Coronary artery (tissue), 2 donors: ENCODE data around the gene MYH14.

Experiments used
- DNase-seq: peaks from one replicate; pipeline ENCODE4 v3.0.0-alpha.2; 2017; ENCODE audit warnings: low spot score
- H3K27ac ChIP-seq, 2 donors: fragments of 200-600 bp; sonication (generic); one replicate each; pipeline ENCODE4 v1.5.1; 2016 to 2019
- H3K4me3 ChIP-seq: fragments of 200-600 bp; sonication (generic); 2 replicates; pipeline ENCODE4 v1.5.1; 2016; ENCODE audit warnings: mild to moderate bottlenecking, moderate library complexity
- TF ChIP-seq, protein P1 (sequence below): fragments of 200-600 bp; sonication (generic); IDR thresholded peaks from one replicate; pipeline ENCODE4 v1.5.1; 2019; ENCODE audit warnings: antibody characterized with exemption

MYH14 gene

DNA sequence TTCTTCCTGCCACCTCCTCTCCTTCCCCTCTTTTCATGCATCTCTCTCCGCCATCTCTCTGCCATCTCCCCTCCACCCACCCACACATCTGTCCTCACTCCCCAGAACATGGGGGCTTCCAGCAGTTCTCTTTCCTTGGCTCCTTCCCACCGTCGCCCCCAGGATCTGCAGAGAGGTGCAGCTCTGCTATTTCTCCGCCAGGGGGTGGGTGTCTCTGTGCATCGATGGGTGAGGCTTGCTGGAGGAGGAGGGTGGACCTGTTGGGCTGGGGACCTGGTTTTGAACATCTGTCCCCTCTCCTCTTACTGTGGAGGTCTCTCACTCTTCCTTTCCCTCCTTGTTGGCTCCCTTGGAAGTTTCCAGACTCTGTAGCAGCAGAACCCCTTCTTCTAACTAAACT lies 51.7 kb downstream of the MYH14 start:
- TF ChIP-seq, protein P1, sequence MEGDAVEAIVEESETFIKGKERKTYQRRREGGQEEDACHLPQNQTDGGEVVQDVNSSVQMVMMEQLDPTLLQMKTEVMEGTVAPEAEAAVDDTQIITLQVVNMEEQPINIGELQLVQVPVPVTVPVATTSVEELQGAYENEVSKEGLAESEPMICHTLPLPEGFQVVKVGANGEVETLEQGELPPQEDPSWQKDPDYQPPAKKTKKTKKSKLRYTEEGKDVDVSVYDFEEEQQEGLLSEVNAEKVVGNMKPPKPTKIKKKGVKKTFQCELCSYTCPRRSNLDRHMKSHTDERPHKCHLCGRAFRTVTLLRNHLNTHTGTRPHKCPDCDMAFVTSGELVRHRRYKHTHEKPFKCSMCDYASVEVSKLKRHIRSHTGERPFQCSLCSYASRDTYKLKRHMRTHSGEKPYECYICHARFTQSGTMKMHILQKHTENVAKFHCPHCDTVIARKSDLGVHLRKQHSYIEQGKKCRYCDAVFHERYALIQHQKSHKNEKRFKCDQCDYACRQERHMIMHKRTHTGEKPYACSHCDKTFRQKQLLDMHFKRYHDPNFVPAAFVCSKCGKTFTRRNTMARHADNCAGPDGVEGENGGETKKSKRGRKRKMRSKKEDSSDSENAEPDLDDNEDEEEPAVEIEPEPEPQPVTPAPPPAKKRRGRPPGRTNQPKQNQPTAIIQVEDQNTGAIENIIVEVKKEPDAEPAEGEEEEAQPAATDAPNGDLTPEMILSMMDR = no peak
- no peak for DNase-seq
- no peak overlapping the region for H3K4me3 ChIP-seq
- no peak overlapping the region for H3K27ac ChIP-seq

- no peak overlapping the region for H3K27ac ChIP-seq
- no peak for DNase-seq
Measured at GRCh38 chr19:50257141-50257540, 53.7 kb downstream of the MYH14 start.

DNA sequence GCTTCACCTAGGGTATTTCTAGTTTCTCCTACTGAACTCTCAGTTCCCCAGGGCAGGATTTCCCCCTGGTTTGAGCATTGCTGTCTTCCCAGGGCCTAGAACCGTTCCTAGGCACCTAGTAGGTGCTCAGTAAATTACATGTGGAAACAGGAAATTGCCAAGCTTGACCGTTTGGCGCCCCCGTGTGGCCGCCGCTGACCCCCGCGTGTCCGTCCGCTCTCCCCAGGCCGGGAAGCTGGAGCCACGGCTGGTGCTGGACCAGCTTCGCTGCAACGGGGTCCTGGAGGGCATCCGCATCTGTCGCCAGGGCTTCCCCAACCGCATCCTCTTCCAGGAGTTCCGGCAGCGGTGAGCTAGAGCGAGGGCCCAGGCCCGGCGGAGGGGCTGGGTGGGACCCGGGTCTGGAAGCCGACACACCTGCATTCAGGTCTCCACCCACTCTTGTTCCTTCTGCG lies 55.5 kb downstream of the MYH14 start:
- Histone ChIP-seq H3K27ac (no peak overlapping the region), H3K4me3 (no peak overlapping the region)
- no peak for DNase-seq
- TF ChIP-seq, protein P1 = no peak

More at GRCh38 chr19:50257141-50257540, 53.7 kb downstream of the MYH14 start:
- TF ChIP-seq, protein P1 = no peak
- no peak overlapping the region for H3K4me3 ChIP-seq

- Histone ChIP-seq H3K4me3 (no peak overlapping the region), H3K27ac (no peak overlapping the region)
- TF ChIP-seq, protein P1 = no peak
- DNase-seq = no peak
Measured at GRCh38 chr19:50261446-50261970, 58.1 kb downstream of the MYH14 start.

DNA sequence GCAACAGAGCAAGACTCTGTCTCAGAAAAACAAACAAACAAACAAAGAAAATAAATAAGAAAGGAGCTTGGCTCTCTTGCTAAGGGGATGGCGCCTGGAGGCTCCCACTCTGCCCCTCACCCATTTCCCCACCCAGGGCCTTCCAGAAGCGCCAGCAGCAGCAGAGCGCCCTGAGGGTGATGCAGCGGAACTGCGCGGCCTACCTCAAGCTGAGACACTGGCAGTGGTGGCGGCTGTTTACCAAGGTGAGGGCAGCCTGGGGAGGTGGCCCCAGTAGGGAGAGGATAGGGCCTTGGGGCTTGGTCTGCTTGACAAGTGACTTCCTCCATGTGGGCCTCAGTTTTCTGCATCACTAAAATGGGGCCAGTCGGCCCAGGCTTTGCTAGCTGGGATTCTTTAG lies 59.8 kb downstream of the MYH14 start:
- H3K27ac ChIP-seq = no peak overlapping the region
- H3K4me3 ChIP-seq = no peak overlapping the region
- no peak for DNase-seq
- TF ChIP-seq, protein P1 = no peak

DNA sequence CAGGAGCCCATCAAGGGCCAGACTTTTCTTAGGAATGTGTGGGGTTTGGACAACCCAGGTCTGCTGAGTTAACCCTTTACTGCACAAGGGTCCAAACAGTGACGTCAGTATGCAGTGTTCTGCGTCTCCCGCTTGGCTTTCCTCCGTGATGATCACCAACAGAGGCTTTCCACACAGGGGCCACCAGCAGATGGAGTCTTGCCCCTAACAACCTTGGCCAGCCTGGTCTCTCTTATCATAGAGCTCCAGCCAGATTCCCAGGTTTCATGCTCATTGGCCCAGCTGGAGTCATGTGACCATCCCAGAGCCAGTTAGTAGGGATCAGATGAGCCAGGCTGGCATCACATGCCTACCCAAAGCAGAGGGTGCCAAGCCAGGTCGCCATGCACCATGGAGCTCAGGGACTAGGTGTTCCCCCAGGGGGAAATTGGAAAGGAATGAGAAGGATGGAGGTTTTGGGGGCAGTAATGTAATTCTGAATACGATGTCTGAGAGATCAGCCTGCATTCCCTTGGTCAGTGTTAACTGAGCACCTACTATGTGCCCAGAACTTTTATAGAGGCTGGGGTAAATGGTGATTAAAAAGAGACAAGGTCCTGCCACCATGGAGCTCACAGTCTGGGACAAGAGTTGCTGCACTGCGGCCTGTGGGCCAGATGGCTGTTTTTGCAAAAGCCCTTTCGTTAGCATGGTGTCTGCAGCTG lies 61.2 kb downstream of the MYH14 start:
- no peak overlapping the region for H3K27ac ChIP-seq
- H3K4me3 ChIP-seq = no peak overlapping the region
- TF ChIP-seq, protein P1 = no peak
- no peak for DNase-seq

GRCh38 chr19:50266041-50266440 lies 62.6 kb downstream of the MYH14 start:
- no peak overlapping the region for H3K4me3 ChIP-seq
- no peak overlapping the region for H3K27ac ChIP-seq
- TF ChIP-seq, protein P1 = no peak
- no peak for DNase-seq
